HepG2 (cell line): Measurements from ENCODE around the gene C1orf141. TPM values are rescaled to one million over a fixed set of nuclear protein-coding genes. Genes with fewer than 3 reads are reported as not detected.

ENCODE experiments used
- ADNP ChIP-seq: sonication (generic); formaldehyde crosslinking; IDR thresholded peaks from 2 replicates; pipeline ENCODE4 v1.4.0; 2020; ENCODE audit warnings: missing genetic modification reagents
- ARID4A ChIP-seq: sonication (generic); formaldehyde crosslinking; IDR thresholded peaks from 2 replicates; pipeline ENCODE4 v1.5.0; 2020; ENCODE audit warnings: mild to moderate bottlenecking, missing genetic modification reagents, borderline replicate concordance
- DPF2 ChIP-seq: sonication (generic); formaldehyde crosslinking; IDR thresholded peaks from 2 replicates; pipeline ENCODE4 v1.4.0; 2020; ENCODE audit warnings: mild to moderate bottlenecking, low read depth, missing genetic modification reagents, borderline replicate concordance
- DRAP1 ChIP-seq: IDR thresholded peaks from 2 replicates; pipeline ENCODE4 v1.6.1; 2016; ENCODE audit warnings: missing genetic modification reagents, missing compliant biosample characterization
- LBX2 ChIP-seq: sonication (generic); formaldehyde crosslinking; IDR thresholded peaks from 2 replicates; pipeline ENCODE4 v1.5.0; 2020; ENCODE audit warnings: missing genetic modification reagents, mild to moderate bottlenecking, borderline replicate concordance
- MBNL3 ChIP-seq: fragments of 250-450 bp; sonication (Bioruptor Pico); conservative IDR thresholded peaks from 2 replicates; pipeline ENCODE4 v1.8.0; 2022; ENCODE audit warnings: mild to moderate bottlenecking, inconsistent platforms
- MEF2D ChIP-seq: sonication (generic); formaldehyde crosslinking; IDR thresholded peaks from 2 replicates; pipeline ENCODE4 v1.5.1; 2020; ENCODE audit warnings: mild to moderate bottlenecking, missing genetic modification reagents
- NBN ChIP-seq: fragments of 450-650 bp; conservative IDR thresholded peaks from 2 replicates; pipeline ENCODE4 v1.6.1; 2017
- NFRKB ChIP-seq: fragments of 450-650 bp; IDR thresholded peaks from 2 replicates; pipeline ENCODE4 v1.6.1; 2017
- PAWR ChIP-seq: sonication (generic); formaldehyde crosslinking; IDR thresholded peaks from 2 replicates; pipeline ENCODE4 v1.4.0; 2020; ENCODE audit warnings: missing genetic modification reagents, mild to moderate bottlenecking, borderline replicate concordance
- TFAP4 ChIP-seq: sonication (generic); IDR thresholded peaks from 2 replicates; pipeline ENCODE4 v1.6.1; 2016; ENCODE audit warnings: low read depth, borderline replicate concordance
- TFDP1 ChIP-seq: IDR thresholded peaks from 2 replicates; pipeline ENCODE4 v1.6.1; 2016; ENCODE audit warnings: missing compliant biosample characterization, missing genetic modification reagents, borderline replicate concordance
- ZFP36L2 ChIP-seq: sonication (generic); formaldehyde crosslinking; IDR thresholded peaks from 2 replicates; pipeline ENCODE4 v1.4.0; 2020; ENCODE audit warnings: missing genetic modification reagents
- ZKSCAN8 ChIP-seq: IDR thresholded peaks from 2 replicates; pipeline ENCODE4 v1.6.1; 2016; ENCODE audit warnings: borderline replicate concordance, missing genetic modification reagents, missing compliant biosample characterization
- ZNF264 ChIP-seq: sonication (generic); formaldehyde crosslinking; IDR thresholded peaks from 2 replicates; pipeline ENCODE4 v1.4.0; 2020; ENCODE audit warnings: missing genetic modification reagents
- ZNF598 ChIP-seq: sonication (generic); formaldehyde crosslinking; IDR thresholded peaks from 2 replicates; pipeline ENCODE4 v1.5.1; 2020; ENCODE audit warnings: mild to moderate bottlenecking, missing genetic modification reagents, borderline replicate concordance
- ZNF737 ChIP-seq: sonication (generic); formaldehyde crosslinking; IDR thresholded peaks from 2 replicates; pipeline ENCODE4 v1.5.0; 2020; ENCODE audit warnings: missing genetic modification reagents, mild to moderate bottlenecking, borderline replicate concordance
- ZNF746 ChIP-seq: sonication (generic); formaldehyde crosslinking; IDR thresholded peaks from 2 replicates; pipeline ENCODE4 v1.8.0; 2022; ENCODE audit warnings: mild to moderate bottlenecking, missing genetic modification reagents
- polyA plus RNA-seq, 8 experiments: library from polyadenylated mRNA; depleted of rRNA in 3 of 8; stranded (reverse) in 7 of 8; unstranded in 1 of 8; fragments of >200 nt; fragmentation: Illumina TruSeq in 4 of 8; extraction: Trizol in 4 of 8; gene quantifications; 2 replicates each; pipeline versions ENCODE4 v1.2.1 to v1.2.3, GENCODE V29; 2011 to 2016; ENCODE audit warnings: low read depth in 4 of 8, missing spikeins in 1 of 8, mixed read lengths in 1 of 8; ENCODE audit not compliant: insufficient read depth in 1 of 8
- total RNA-seq, 5 experiments: library from RNA; depleted of rRNA; stranded (reverse); fragments of >200 nt; fragmentation: Illumina TruSeq; extraction: Trizol; gene quantifications; 2 replicates each; pipeline ENCODE4 v1.2.3, GENCODE V29; 2016; ENCODE audit warnings: low read depth in 1 of 5

C1orf141 gene
- total and polyA plus RNA-seq, 2 of the 13 experiments (the other 11 are each of a cell fraction or from before 2014, with no cell fraction given) = not detected

- TF ChIP-seq TFAP4 (peak; percentile 33; the same call in 1 of the 2 replicates), TFDP1 (CRISPR knock-in tag) (peak; percentile 18; the same call in 1 of the 2 replicates), ZNF737 (no peak), ZNF746 (CRISPR knock-in tag) (no peak; the same call in 1 of the 2 replicates), ZNF598 (CRISPR knock-in tag) (0 out of 2 replicates have a peak, but pooled peaks have one; percentile 71), ZNF264 (CRISPR knock-in tag) (no peak), MEF2D (CRISPR knock-in tag) (peak; percentile 57), NFRKB (no peak), LBX2 (CRISPR knock-in tag) (no peak), ZFP36L2 (CRISPR knock-in tag) (no peak), DRAP1 (CRISPR knock-in tag) (no peak), PAWR (CRISPR knock-in tag) (0 out of 2 replicates have a peak, but pooled peaks have one; percentile 67), ARID4A (CRISPR knock-in tag) (peak; percentile 72; the same call in 1 of the 2 replicates), DPF2 (CRISPR knock-in tag) (0 out of 2 replicates have a peak, but pooled peaks have one; percentile 25), ZKSCAN8 (CRISPR knock-in tag) (no peak), NBN (no peak), MBNL3 (no peak), ADNP (CRISPR knock-in tag) (no peak)
Measured at GRCh38 chr1:67053785-67054772, 80.7 kb downstream of the C1orf141 start, which contains the start of gene SLC35D1 (continued).
